Measurements from ENCODE around the gene ZNF609.
A peak's percentile ranks its signal among the peaks of the same experiment; 100 is the strongest.

ZNF609 gene

DNA sequence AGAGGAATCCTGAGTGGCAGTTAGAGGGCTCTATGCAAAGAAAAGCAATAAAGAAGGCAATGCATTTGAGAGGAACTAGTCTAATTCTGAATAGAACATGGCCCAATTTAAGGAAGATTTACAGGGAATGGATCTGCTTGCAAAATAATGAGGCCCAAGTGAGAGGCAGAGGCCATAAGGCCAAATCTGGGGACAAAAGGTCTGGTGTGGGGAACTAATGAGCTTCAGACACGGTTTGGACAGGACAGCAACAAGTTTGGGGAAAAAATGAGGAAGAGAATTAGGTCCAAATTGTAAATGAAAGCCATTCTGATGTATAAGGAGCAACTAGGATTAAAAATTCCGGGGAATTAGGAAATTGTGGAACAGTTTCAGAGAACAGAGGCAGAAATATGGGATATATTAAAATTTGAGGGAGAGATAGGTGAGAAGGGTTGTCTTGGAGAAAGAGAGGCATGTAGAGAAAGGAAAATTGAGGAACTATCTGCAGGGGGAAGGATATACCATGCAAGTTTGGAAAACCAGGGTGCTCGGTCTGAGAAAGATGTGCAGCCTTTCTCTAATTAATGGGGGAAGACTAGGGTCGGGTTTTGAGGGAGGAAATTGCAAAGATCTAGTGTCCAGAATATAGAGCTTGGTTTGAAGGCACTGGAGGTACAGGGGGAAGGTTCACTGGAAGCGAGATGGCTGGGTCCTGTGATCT lies 241.3 kb downstream of the ZNF609 start:
- DNase-seq: no peak

- DNase-seq: peak; percentile 90
Measured at GRCh38 chr15:64702816-64703631, 242.6 kb downstream of the ZNF609 start.

DNA sequence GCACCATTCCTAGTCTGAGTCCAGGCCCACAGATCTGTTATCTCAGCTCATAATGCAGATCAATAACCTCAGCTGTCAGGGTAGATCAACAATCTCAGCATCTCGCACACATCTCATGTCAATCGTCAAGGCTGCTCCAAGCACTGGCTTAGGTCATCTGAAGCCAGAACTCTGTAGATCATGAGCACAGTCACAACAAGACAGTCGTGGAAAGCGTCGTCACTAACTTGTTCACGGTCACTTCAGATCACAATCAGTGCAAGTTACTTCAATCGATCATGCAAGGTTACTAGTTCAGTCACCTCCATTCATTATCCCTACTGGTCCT lies 243.2 kb downstream of the ZNF609 start:
- no peak for DNase-seq

- no peak for DNase-seq
Measured at GRCh38 chr15:64705006-64705405, 244.6 kb downstream of the ZNF609 start.

- no peak for DNase-seq
Measured at GRCh38 chr15:64706011-64706911, 245.9 kb downstream of the ZNF609 start.

DNA sequence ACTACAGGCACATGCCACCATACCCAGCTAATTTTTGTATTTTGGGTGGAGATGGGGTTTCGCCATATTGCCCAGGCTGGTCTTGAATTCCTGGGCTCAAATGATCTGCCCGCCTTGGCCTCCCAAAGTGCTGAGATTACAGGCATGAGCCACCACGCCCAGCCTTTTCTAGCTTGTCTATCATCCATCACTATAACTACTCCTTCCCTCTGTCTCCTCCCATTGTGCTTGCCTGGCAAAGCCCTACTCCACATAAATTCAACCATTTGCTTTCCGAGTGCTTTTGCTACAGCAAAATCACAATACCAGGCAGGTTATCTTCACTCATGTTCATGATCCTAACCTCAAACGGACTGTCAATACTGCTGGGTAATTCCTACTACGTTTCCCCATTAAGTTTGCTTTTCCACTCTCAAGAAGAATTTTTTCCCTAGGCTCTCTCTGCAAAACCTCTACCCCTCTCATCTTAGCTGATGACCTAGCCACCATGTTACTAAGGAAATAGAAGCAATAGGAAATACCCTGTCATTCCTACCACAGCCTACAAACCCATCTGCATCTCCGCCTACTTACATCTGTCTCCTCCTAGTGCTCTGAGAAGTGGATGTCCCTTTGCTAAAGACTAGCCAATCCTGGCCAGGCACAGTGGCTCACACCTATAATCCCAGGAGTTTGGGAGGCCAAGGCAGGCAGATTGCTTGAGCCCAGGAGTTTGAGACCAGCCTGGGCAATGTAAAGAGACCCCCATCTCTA lies 250.5 kb downstream of the ZNF609 start:
- DNase-seq: no peak

DNA sequence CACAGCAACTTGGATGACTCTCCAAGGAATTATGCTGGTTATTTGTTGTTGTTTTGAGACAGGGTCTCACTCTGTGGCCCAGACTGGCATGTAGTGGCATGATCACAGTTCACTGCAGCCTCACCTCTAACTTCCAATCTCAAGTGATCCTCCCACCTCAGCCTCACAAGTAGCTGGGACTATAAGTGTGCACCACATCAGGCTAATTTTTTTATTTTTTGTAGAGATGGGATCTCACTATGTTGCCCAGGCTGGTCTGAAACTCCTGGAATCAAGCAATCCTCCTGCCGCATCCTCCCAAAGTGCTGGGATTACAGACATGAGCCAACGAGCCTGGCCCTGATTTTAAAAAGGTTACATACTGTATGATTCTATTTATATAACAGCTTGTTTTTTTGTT lies 252.0 kb downstream of the ZNF609 start:
- no peak for DNase-seq

DNA sequence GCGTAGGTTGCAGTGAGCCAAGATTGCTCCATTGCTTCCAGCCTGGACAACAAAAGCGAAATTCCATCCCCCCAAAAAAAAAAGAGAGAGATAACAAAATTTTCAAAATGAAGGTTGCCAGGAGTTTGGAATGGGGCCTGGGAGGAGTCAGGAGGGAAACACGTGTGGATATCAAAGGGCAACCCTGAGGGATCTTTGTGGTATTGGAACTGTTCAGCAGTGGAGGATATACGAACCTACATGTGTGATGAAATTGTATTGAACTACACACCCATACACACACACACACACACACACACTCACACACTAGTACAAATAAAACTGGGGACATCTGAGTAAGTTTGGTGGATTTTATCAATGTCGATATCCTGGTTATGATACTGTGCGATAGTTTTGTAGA lies 253.2 kb downstream of the ZNF609 start:
- DNase-seq: no peak

DNA sequence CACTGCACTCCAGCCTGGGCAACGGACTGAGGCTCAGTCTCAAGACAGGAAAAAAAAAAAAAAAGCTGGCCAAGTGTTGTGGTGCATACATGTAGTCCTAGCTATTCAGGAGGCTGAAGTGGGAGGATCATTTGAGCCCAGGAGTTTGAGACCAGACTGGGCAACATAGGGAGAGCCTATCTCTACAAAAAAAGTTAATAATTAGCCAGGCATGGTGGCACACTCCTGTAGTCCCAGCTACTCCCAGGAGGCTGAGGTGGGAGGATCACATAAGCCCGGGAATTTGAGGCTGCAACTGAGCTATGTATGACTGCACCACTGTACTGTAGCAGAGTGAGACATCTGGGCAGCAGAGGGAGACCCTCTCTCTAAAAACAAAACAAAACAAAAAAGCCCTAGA lies 256.1 kb downstream of the ZNF609 start:
- DNase-seq: no peak

DNA sequence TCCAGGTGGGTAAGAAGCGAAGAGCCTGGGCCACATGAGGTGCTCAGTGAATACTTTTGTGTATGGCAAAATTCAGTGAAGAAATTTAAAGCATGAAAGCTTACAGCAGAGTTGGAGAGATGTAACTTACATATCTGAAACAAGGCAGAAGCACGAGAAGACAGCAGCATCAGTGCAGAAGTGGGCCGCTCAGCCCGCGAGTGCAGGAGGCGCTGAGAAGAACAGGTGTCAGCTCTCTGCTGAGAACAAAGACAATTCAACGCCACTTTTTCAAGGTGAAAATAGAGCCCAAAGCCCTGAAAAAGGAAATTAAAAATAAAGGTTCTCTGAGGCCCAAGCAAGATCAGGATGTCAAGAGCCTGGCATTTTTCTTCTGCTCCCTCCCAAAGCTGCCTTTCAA lies 256.8 kb downstream of the ZNF609 start:
- DNase-seq: no peak

GRCh38 chr15:64717735-64718495 lies 257.5 kb downstream of the ZNF609 start:
- DNase-seq: no peak

DNA sequence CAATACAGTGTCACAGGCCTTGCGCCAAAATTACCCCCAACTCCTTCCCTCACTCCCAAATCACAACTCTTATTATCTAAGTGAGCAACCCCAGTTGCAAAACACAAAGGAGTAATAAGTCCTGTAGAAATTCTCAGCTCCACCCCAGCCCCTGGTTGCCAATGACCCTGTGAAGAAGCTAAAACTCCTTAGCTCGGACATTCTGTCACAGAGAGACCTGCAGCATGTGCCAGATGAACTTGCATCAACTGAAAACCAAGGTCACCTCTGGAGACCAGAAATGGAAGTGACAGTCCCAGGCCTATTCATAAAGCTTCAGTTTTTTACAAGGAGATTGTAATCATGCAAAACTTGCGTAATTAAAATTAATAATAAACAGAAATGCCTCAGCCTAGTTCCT lies 259.8 kb downstream of the ZNF609 start:
- DNase-seq: no peak

DNA sequence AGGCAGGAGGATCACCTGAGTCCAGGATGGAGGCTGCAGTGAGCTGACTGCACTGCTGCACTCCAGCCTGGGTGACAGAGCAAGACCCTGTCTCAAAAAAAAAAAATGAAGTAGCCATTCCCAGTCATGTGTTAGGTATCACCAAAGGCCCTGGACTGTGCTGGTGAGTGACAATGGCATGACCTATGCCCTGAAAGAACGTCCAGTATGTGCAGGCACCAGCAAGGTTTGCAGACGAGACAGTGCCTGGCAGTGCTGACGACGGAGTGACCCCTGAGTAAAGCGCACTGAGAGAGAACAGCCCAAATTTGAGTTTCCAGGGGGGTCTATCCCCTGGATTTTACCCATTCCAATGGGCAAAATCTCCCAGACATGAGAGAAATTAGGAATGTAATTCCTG lies 269.8 kb downstream of the ZNF609 start:
- no peak for DNase-seq

DNA sequence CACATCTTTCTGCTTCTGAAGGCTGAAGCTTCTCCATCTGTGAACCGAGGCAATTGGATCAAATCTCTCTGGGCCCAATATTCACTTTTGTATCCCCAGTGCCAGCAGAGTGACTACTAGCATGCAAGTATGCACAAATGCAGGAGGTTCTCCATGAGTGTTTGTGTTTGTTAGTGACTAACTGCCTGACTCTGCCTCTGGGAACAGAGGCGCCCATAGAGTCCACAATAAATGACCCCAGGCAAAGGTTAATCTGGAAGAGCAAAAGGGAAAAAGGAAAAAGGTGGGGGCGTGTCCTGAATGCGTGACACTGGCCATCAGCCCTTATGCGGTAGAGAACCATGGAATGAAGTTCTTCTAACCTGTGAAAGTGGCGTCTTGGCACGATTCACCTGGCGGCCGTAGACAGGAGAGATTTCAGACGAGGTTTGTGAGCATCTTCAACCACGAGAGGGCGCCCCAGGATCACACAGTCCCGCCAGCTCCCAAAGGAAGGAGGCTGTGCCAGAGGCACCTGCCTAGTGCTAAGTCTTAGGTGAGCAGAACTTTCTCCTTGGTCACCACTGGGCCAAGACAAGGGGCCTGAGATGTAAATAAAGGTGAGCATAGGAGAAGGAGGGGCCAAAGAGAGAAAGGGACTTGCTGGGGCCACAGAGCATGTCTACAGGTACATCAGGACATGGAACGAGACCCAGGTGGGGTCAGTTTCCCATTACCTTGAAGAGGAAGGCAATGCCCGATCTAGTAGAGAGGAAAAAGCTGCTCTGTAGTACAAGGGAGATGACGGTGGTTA lies 270.8 kb downstream of the ZNF609 start:
- DNase-seq: peak; percentile 77

GRCh38 chr15:64731805-64732151 lies 271.4 kb downstream of the ZNF609 start:
- no peak for DNase-seq

- no peak for DNase-seq
Measured at GRCh38 chr15:64732156-64732860, 271.9 kb downstream of the ZNF609 start.

Data from hematopoietic multipotent progenitor cell treated with erythropoietin and hydrocortisone succinate and interleukin-3 and kit ligand, for 8 days (in vitro differentiated cells).